ENCODE measurements around the gene FASN.

Gene FASN

DNA sequence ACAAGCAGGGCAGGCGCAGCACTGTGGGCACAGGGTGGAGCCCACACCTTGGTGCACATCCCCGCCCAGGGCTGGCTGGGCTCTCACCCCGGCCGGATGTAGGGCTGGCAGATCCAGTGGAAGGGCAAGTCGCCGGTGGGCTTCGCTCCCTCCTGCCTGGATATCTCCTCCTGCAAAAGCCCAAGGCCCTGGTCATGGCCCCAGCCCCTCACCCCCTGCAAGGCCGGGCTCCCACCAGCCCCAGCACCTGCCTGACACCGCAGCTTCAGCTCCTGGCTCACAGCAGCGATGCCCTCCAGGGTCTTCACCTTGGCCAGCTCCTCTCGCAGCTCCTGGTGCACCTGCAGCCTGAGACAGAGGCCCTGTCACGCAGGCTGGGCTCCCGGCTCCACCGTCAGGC lies 37.4 kb downstream of the FASN start:
- Histone ChIP-seq H3K27ac (no peak overlapping the region), H3K79me2 (no peaks in the 10 kb centered on the region), H3K4me3 (ENCODE audit: low read depth, low read length) (no peak overlapping the region), H3K36me3 (ENCODE audit: control insufficient read depth, insufficient read depth, low read length) (no peaks in the 10 kb centered on the region), H3K9me3 (ENCODE audit: control insufficient read depth, low read length) (no peaks in the 10 kb centered on the region), H3K4me1 (peaks cover 7% of the 10 kb centered on the region), H3K27me3 (ENCODE audit: control insufficient read depth, insufficient read depth, low read length) (no peaks in the 10 kb centered on the region), H2AFZ (no peak overlapping the region), H3K9ac (no peak overlapping the region), H3K4me2 (ENCODE audit: low read length) (no peak overlapping the region)
- TF ChIP-seq, protein P1, sequence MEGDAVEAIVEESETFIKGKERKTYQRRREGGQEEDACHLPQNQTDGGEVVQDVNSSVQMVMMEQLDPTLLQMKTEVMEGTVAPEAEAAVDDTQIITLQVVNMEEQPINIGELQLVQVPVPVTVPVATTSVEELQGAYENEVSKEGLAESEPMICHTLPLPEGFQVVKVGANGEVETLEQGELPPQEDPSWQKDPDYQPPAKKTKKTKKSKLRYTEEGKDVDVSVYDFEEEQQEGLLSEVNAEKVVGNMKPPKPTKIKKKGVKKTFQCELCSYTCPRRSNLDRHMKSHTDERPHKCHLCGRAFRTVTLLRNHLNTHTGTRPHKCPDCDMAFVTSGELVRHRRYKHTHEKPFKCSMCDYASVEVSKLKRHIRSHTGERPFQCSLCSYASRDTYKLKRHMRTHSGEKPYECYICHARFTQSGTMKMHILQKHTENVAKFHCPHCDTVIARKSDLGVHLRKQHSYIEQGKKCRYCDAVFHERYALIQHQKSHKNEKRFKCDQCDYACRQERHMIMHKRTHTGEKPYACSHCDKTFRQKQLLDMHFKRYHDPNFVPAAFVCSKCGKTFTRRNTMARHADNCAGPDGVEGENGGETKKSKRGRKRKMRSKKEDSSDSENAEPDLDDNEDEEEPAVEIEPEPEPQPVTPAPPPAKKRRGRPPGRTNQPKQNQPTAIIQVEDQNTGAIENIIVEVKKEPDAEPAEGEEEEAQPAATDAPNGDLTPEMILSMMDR (IDR thresholded peaks at IDR 0.05): no peak

GRCh38 chr17:82060001-82060380 lies 38.0 kb downstream of the FASN start:
- Histone ChIP-seq H3K4me1 (peaks cover 7% of the 10 kb centered on the region), H3K27ac (no peak overlapping the region), H3K9ac (no peak overlapping the region), H3K36me3 (ENCODE audit: control insufficient read depth, insufficient read depth, low read length) (no peaks in the 10 kb centered on the region), H3K9me3 (ENCODE audit: control insufficient read depth, low read length) (no peaks in the 10 kb centered on the region), H3K79me2 (no peaks in the 10 kb centered on the region), H3K4me3 (ENCODE audit: low read depth, low read length) (no peak overlapping the region), H3K27me3 (ENCODE audit: control insufficient read depth, insufficient read depth, low read length) (no peaks in the 10 kb centered on the region), H2AFZ (no peak overlapping the region), H3K4me2 (ENCODE audit: low read length) (no peak overlapping the region)
- TF ChIP-seq, protein P1 (IDR thresholded peaks at IDR 0.05): no peak

DNA sequence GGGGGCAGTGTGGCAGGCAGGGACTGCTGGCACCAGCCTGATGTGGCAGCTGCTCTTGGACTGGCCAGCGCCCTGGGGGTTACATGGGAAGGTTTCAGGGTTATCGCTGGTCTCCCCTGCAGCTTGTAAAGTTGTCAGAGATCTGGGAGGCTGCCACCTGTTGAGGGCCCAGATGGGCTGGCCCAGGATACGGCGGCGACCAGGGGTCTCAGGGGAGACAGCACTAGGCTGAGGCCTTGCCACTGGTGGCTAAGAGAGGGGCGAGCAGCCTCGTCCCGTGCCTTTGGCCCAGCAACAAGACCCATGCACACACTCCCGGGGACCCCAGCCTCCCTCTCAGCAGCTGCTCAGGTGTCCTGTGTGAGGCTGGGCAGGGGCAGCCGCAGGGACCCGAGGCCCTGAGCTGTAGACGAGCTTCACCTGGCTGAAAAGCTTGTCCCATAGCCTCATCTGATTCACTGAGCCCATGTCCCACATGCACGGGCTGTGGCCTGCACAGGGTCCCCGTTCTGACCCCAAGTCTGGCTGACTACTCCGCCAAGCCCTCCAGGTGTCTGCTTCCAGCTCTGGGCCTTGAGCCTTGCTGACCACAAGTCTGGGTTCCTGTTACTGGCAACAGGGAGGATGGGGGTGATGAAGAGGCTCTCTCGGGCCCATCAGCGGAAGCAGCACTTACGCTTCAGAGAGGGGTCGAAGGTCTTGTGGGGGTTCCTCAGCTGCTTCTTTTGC lies 38.6 kb downstream of the FASN start:
- TF ChIP-seq, protein P1 (IDR thresholded peaks at IDR 0.05): no peak
- no peaks in the 10 kb centered on the region for H3K36me3 ChIP-seq (ENCODE audit: control insufficient read depth, insufficient read depth, low read length)

DNA sequence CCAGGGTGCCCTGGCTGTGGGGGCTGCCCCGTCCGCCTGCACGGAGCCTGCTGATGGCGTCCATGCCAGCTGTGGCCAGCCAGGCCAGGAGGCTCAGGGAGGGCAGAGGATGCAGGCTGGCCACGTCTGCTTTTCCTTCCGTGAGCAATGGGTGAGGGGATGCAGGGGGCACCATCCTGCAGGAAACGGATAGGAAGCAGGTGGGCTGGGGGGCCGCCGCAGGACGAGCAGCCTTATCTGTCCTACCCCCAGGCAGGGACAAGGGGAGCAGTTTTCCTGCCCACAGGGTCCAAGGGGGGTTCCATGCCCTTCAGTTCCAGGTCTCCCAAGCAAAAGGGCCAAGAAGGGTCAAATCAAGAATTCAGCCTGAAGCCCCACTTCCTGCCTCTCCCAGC lies 39.2 kb downstream of the FASN start:
- TF ChIP-seq, protein P1 (IDR thresholded peaks at IDR 0.05): no peak
- Histone ChIP-seq H2AFZ (no peak overlapping the region), H3K4me2 (ENCODE audit: low read length) (no peak overlapping the region), H3K4me3 (ENCODE audit: low read depth, low read length) (no peak overlapping the region), H3K4me1 (no peaks in the 10 kb centered on the region), H3K27ac (no peak overlapping the region), H3K9me3 (ENCODE audit: control insufficient read depth, low read length) (no peaks in the 10 kb centered on the region), H3K79me2 (no peaks in the 10 kb centered on the region), H3K36me3 (ENCODE audit: control insufficient read depth, insufficient read depth, low read length) (no peaks in the 10 kb centered on the region), H3K9ac (no peak overlapping the region), H3K27me3 (ENCODE audit: control insufficient read depth, insufficient read depth, low read length) (no peaks in the 10 kb centered on the region)

More for the DNA sequence above, 38.6 kb downstream of the FASN start:
- Histone ChIP-seq H2AFZ (no peak overlapping the region), H3K4me1 (peaks cover 2% of the 10 kb centered on the region), H3K9ac (no peak overlapping the region), H3K79me2 (no peaks in the 10 kb centered on the region), H3K27ac (no peak overlapping the region), H3K4me3 (ENCODE audit: low read depth, low read length) (no peak overlapping the region), H3K4me2 (ENCODE audit: low read length) (no peak overlapping the region), H3K27me3 (ENCODE audit: control insufficient read depth, insufficient read depth, low read length) (no peaks in the 10 kb centered on the region), H3K9me3 (ENCODE audit: control insufficient read depth, low read length) (no peaks in the 10 kb centered on the region)
